Karpas-422 (cell line): Measurements from ENCODE around the gene TEAD4. TPM values are rescaled to one million over a fixed set of nuclear protein-coding genes. Genes with fewer than 3 reads are reported as not detected.

ENCODE experiments used
- DNase-seq: peaks from one replicate; pipeline ENCODE4 v3.0.0-alpha.2; 2015
- H2AFZ ChIP-seq: fragments of 200-600 bp; sonication (generic); 2 replicates; pipeline ENCODE4 v1.6.1; 2014; ENCODE audit warnings: antibody characterized with exemption, low read length, mixed read lengths
- H3K27ac ChIP-seq: fragments of 200-600 bp; sonication (generic); 2 replicates; pipeline ENCODE4 v1.5.1; 2014; ENCODE audit warnings: mild to moderate bottlenecking, low read length, moderate library complexity
- H3K27me3 ChIP-seq: fragments of 200-600 bp; sonication (generic); 2 replicates; pipeline ENCODE4 v1.6.1; 2014; ENCODE audit warnings: low read length, mixed read lengths
- H3K36me3 ChIP-seq: fragments of 200-600 bp; sonication (generic); 2 replicates; pipeline ENCODE4 v1.6.1; 2014; ENCODE audit warnings: low read length, mixed read lengths; ENCODE audit not compliant: insufficient read depth
- H3K4me1 ChIP-seq: fragments of 200-600 bp; sonication (generic); 2 replicates; pipeline ENCODE4 v1.6.1; 2014; ENCODE audit warnings: mild to moderate bottlenecking, low read length, mixed read lengths
- H3K4me2 ChIP-seq: fragments of 200-600 bp; sonication (generic); 2 replicates; pipeline ENCODE4 v1.6.1; 2014; ENCODE audit warnings: low read length, low read depth, mild to moderate bottlenecking; ENCODE audit not compliant: poor library complexity, severe bottlenecking
- H3K4me3 ChIP-seq: fragments of 200-600 bp; sonication (generic); 2 replicates; pipeline ENCODE4 v1.5.1; 2014; ENCODE audit warnings: mild to moderate bottlenecking, antibody characterized with exemption, low read length, mixed read lengths
- H3K79me2 ChIP-seq: fragments of 200-600 bp; sonication (generic); 2 replicates; pipeline ENCODE4 v1.6.1; 2014; ENCODE audit warnings: mild to moderate bottlenecking, low read length, mixed read lengths
- H3K9ac ChIP-seq: fragments of 200-600 bp; sonication (generic); 2 replicates; pipeline ENCODE4 v1.6.0; 2014; ENCODE audit warnings: low read length
- H3K9me2 ChIP-seq: fragments of 200-600 bp; sonication (generic), shearing (Covaris generic); replicated peaks from 2 replicates; pipeline ENCODE4 v1.6.0; 2014; ENCODE audit warnings: mild to moderate bottlenecking, low read length, moderate library complexity; ENCODE audit not compliant: insufficient read depth
- H3K9me3 ChIP-seq: fragments of 300-700, 200-600 bp; sonication (generic); 2 replicates; pipeline ENCODE4 v1.6.1; 2014; ENCODE audit warnings: low read length, mixed read lengths
- H4K20me1 ChIP-seq: fragments of 200-600 bp; sonication (generic); 2 replicates; pipeline ENCODE4 v1.6.1; 2014; ENCODE audit warnings: mild to moderate bottlenecking, antibody characterized with exemption, low read length, low read depth; ENCODE audit not compliant: insufficient read depth
- small RNA-seq: library from RNA; depleted of rRNA; stranded (forward); fragments of <200 nt; gene quantifications from one replicate; pipeline ENCODE3, GENCODE V24; 2014
- total RNA-seq: library from RNA; depleted of rRNA; stranded (reverse); fragments of >200 nt; shearing (Covaris generic); gene quantifications from 2 replicates; pipeline ENCODE4 v1.2.3, GENCODE V29; 2014; ENCODE audit warnings: low replicate concordance; rRNA removed

The TEAD4 gene
- total RNA-seq, 1 experiment from 2014 or later: not detected

DNA sequence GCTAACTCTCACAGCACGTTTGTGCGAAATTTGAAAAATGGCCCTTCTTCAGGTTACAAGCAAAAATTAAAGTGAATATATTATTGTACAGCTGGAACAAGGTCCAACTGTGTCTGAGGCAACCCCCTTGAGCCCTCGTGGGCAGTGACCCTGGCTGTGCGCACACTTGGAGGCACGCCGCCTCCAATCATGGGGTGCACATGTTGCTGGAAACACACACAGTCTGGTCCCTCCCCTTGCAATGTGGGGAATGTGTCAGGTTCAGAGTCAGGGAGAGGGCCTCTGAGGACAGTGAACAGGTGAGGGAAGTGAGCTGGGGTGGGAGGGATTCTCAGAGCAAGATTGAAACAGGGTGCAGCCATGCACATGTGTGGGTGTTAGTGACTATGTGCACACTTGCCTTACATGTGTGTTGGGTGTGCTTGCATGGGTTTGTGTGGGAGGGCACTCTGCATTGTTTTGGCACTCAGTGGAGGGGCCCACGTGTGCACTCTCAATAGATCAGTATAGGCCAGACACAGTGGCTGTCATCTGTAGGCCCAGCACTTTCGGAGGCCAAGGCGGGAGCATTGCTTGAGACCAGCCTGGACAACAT, 127.6 kb downstream of the TEAD4 start:
- Histone ChIP-seq H3K27ac (no peak overlapping the region), H3K9me3 (no peaks in the 10 kb centered on the region), H3K4me2 (no peak overlapping the region), H3K9ac (no peak overlapping the region), H4K20me1 (no peaks in the 10 kb centered on the region), H3K36me3 (no peaks in the 10 kb centered on the region), H2AFZ (no peak overlapping the region), H3K27me3 (no peaks in the 10 kb centered on the region), H3K79me2 (no peaks in the 10 kb centered on the region), H3K4me3 (no peak overlapping the region), H3K9me2 (no peaks in the 10 kb centered on the region), H3K4me1 (no peaks in the 10 kb centered on the region)
- DNase-seq: no peak

DNA sequence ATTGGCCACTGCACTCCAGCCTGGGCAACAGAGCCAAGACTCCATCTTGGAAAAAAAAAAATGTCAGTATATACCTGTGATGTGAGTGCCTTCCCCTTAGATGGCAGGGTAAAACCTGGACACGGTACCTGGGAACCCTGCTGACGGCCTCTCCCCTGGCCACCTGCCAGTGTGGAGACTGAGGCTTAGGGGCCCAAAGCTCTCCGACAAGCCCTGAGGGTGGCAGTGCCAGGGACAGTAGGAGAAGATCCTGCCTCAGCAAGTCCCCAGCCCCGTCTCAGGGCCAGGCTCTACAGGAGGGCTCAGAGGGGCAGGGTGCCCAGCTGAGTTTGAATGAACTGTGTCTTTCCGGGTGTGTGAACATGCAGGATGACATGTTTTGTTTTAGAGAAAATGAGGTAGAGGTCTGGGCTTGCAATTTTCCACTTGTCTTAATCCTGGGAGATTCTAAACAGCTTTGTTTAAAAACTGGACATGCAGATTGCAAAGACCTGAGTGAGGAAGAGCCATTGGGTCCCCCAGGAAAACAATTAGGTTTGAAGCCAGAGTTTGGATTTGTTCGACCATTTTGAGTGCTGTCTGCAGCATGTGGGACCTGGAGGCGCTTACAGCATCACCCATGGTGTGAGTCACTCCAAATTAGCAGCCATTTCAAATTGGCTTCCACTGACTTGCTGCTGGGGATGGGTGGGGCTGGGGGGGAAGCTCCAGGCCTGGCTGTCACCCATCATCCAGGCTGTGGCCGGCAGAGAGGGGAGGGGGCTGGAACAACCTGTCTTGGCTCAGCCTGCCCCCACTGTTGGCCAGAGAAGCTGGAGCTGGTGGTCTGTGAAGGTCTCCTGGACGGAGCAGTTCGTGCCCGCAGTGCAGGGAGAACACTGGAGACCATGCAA, 128.8 kb downstream of the TEAD4 start:
- H3K36me3 ChIP-seq: no peaks in the 10 kb centered on the region
- no peak overlapping the region for H3K4me2 ChIP-seq
- no peak overlapping the region for H2AFZ ChIP-seq
- H3K9me3 ChIP-seq: no peaks in the 10 kb centered on the region
- no peaks in the 10 kb centered on the region for H3K79me2 ChIP-seq
- no peaks in the 10 kb centered on the region for H3K27me3 ChIP-seq
- no peak overlapping the region for H3K9ac ChIP-seq
- no peak for DNase-seq
- H3K27ac ChIP-seq: no peak overlapping the region
- no peaks in the 10 kb centered on the region for H3K9me2 ChIP-seq
- no peaks in the 10 kb centered on the region for H4K20me1 ChIP-seq
- H3K4me1 ChIP-seq: no peaks in the 10 kb centered on the region
- no peak overlapping the region for H3K4me3 ChIP-seq

DNA sequence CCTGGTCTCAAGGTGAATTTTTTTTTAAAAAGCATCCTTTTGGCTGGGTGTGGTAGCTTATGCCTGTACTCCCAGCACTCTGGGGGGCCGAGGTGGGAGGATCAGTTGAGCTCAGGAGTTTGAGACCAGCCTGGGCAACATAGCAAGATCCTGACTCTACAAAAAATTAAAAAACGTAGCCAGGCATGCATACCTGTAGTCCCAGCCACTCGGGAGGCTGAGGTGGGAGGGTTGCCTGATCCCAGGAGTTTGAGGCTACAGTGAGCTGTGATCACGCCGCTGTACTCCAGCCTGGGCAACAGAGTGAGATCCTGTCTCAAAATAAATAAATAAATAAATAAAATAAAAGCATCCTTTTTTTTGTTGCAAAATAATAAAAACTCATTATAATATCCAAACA, 130.4 kb downstream of the TEAD4 start:
- Histone ChIP-seq H3K9me2 (no peaks in the 10 kb centered on the region), H3K4me3 (no peak overlapping the region)

More for the DNA sequence above, 130.4 kb downstream of the TEAD4 start:
- H3K9me3 ChIP-seq: no peaks in the 10 kb centered on the region
- H3K36me3 ChIP-seq: no peaks in the 10 kb centered on the region
- no peaks in the 10 kb centered on the region for H3K27me3 ChIP-seq
- H2AFZ ChIP-seq: no peak overlapping the region
- no peaks in the 10 kb centered on the region for H3K79me2 ChIP-seq
- no peak overlapping the region for H3K9ac ChIP-seq
- H3K4me1 ChIP-seq: no peaks in the 10 kb centered on the region
- H4K20me1 ChIP-seq: no peaks in the 10 kb centered on the region
- no peak overlapping the region for H3K27ac ChIP-seq
- DNase-seq: no peak
- no peak overlapping the region for H3K4me2 ChIP-seq

Small RNA genes within 50 kb of the gene (small RNA-seq; reads per million reads assigned to genes)
- gene RNU6-1315P: not detected

Other genes with a start within 250 kb of the TEAD4 start
- 76.7 and 98.3 TPM in 2 replicates for gene FKBP4, start 164.4 kb upstream of the TEAD4 start, total RNA-seq
- 31.9 and 54.5 TPM in 2 replicates for gene ITFG2, start 146.7 kb upstream of the TEAD4 start, total RNA-seq
- gene NRIP2, start 124.4 kb upstream of the TEAD4 start, total RNA-seq: not detected in 2 replicates
- gene TEX52, start 102.4 kb upstream of the TEAD4 start, total RNA-seq: not detected in 2 replicates
- 15.4 and 20.8 TPM in 2 replicates for gene FOXM1, start 82.2 kb upstream of the TEAD4 start, total RNA-seq
- gene RHNO1, start 82.2 kb upstream of the TEAD4 start, total RNA-seq: 34.8 and 45.6 TPM in 2 replicates
- gene TULP3, start 68.5 kb upstream of the TEAD4 start, total RNA-seq: 11.7 and 14.1 TPM in 2 replicates
- 0.25 and 2.0 TPM in 2 replicates for gene TSPAN9, start 118.0 kb downstream of the TEAD4 start, total RNA-seq